Renal cortical epithelial cell (primary cell): ENCODE measurements around the gene EIF1. TPM values are rescaled to one million over a fixed set of nuclear protein-coding genes. Genes with fewer than 3 reads are reported as not detected.

Source experiments
- DNase-seq: peaks from one replicate; pipeline ENCODE4 v3.0.0-alpha.2; 2011; ENCODE audit warnings: low read depth
- total RNA-seq: library from RNA; depleted of rRNA; stranded (reverse); fragments of >200 nt; gene quantifications from 2 replicates; pipeline ENCODE4 v1.2.3, GENCODE V29; 2014

The EIF1 gene
- total RNA-seq, 1 donor from 2014 or later, result 499 TPM

- DNase-seq, result peak; percentile 92
These were observed 33.0 kb upstream of the EIF1 start for GRCh38 chr17:41655611-41656111.

- DNase-seq, result no peak
These were observed 32.2 kb upstream of the EIF1 start for GRCh38 chr17:41656249-41657023.

- no peak for DNase-seq
These were observed 31.4 kb upstream of the EIF1 start for GRCh38 chr17:41657176-41657754.

- no peak for DNase-seq
These were observed 30.7 kb upstream of the EIF1 start for GRCh38 chr17:41657936-41658335.

- DNase-seq, result no peak
These were observed 29.8 kb upstream of the EIF1 start for GRCh38 chr17:41658846-41659245.

GRCh38 chr17:41659427-41660212 is 29.1 kb upstream of the EIF1 start:
- no peak for DNase-seq

GRCh38 chr17:41660221-41660711 is 28.4 kb upstream of the EIF1 start:
- DNase-seq, result no peak

- DNase-seq, result no peak
These were observed 25.1 kb upstream of the EIF1 start for GRCh38 chr17:41663451-41664171.

- DNase-seq, result no peak
These were observed 24.6 kb upstream of the EIF1 start for GRCh38 chr17:41664172-41664457.

- no peak for DNase-seq
These were observed 23.8 kb upstream of the EIF1 start for GRCh38 chr17:41664587-41665565.

GRCh38 chr17:41665566-41666236 is 23.0 kb upstream of the EIF1 start:
- DNase-seq, result peak; percentile 44

- peak; percentile 67 for DNase-seq
These were observed 22.4 kb upstream of the EIF1 start for GRCh38 chr17:41666237-41666641.

- DNase-seq, result peak; percentile 43
These were observed 21.9 kb upstream of the EIF1 start for GRCh38 chr17:41666708-41667279.

GRCh38 chr17:41667280-41668041 is 21.2 kb upstream of the EIF1 start:
- no peak for DNase-seq

- no peak for DNase-seq
These were observed 16.5 kb upstream of the EIF1 start for GRCh38 chr17:41672153-41672552.

GRCh38 chr17:41675157-41676057 is 13.3 kb upstream of the EIF1 start:
- DNase-seq, result peak; percentile 92

- DNase-seq, result no peak
These were observed 12.6 kb upstream of the EIF1 start for GRCh38 chr17:41676058-41676419.

GRCh38 chr17:41678411-41678906 is 10.2 kb upstream of the EIF1 start:
- peak; percentile 85 for DNase-seq
